HepG2 (cell line): ENCODE results near the gene SEC61B. TPM values are rescaled to one million over a fixed set of nuclear protein-coding genes. Genes with fewer than 3 reads are reported as not detected.

ENCODE experiments used
- ATAC-seq: fragments of 200-7000 bp; cut with Tn5 transposase; 3 replicates; pipeline ENCODE4 v1.9.1; 2020; ENCODE audit warnings: mild to moderate bottlenecking, moderate library complexity
- BruUV-seq: library from RNA; stranded (reverse); fragments of 400-500 nt; replicated peaks from 2 replicates; lab custom pipeline; 2021; lab: Mats Ljungman, UMichigan
- CTCF ChIA-PET: fragments of 300-600 bp; formaldehyde crosslinking; extraction: SDS; loops from one replicate; lab custom pipeline; 2021; ENCODE audit warnings: low total read pairs, inconsistent platforms, low intra/inter-chr PET ratio; lab: Yijun Ruan, JAX
- POLR2A ChIA-PET: fragments of 350-600 bp; sonication (Branson Sonifier 250); formaldehyde crosslinking; loops from one replicate; lab custom pipeline; 2020; ENCODE audit warnings: antibody characterized with exemption, inconsistent platforms; lab: Yijun Ruan, JAX
- DNase-seq: peaks from one replicate; pipeline ENCODE4 v3.0.0-alpha.2; 2015; ENCODE audit warnings: low spot score
- FAIRE-seq: peaks from 3 replicates; lab custom pipeline; 2011; peaks lifted over from hg19 to GRCh38; lab: Jason Lieb, UNC
- H2AFZ ChIP-seq: one replicate; pipeline ENCODE4 v1.6.1; 2011; ENCODE audit warnings: low read length, inconsistent platforms
- H3K27ac ChIP-seq: fragments of 300-600 bp; 3 replicates; pipeline ENCODE4 v1.8.0; 2011; ENCODE audit warnings: mixed run types, mild to moderate bottlenecking, mixed read lengths, low read length, inconsistent platforms; ENCODE audit not compliant: insufficient read depth; ENCODE audit errors: extremely low read length
- H3K27me3 ChIP-seq, 2 experiments: fragments of 200-600 bp in 1 of 2; 2 replicates in 1 of 2; 3 replicates in 1 of 2; pipeline versions ENCODE4 v1.6.0 to v1.8.0; 2011; ENCODE audit warnings: low read length in 2 of 2, mild to moderate bottlenecking in 2 of 2, moderate library complexity in 2 of 2, inconsistent platforms in 1 of 2; ENCODE audit not compliant: insufficient read depth in 2 of 2, control insufficient read depth in 1 of 2
- H3K36me3 ChIP-seq, 2 experiments: fragments of 200-600 bp in 1 of 2; replicated peaks in 1 of 2; 2 replicates in 1 of 2; 3 replicates in 1 of 2; pipeline versions ENCODE4 v1.5.1 to v1.8.0; 2011; ENCODE audit warnings: low read length in 2 of 2, inconsistent platforms in 1 of 2; ENCODE audit not compliant: insufficient read depth in 2 of 2, control insufficient read depth in 1 of 2
- H3K4me1 ChIP-seq: 2 replicates; pipeline ENCODE4 v1.5.1; 2012; ENCODE audit warnings: low read length, inconsistent platforms; ENCODE audit not compliant: insufficient read depth
- H3K4me2 ChIP-seq: 2 replicates; pipeline ENCODE4 v1.6.0; 2011; ENCODE audit warnings: low read depth, low read length, inconsistent platforms
- H3K4me3 ChIP-seq, 3 experiments: fragments of 200-600 bp in 1 of 3; sonication (generic), shearing (Covaris generic) in 1 of 3; replicated peaks in 1 of 3; 2 replicates each; pipeline ENCODE4 v1.5.1; 2011 to 2016; ENCODE audit warnings: low read length in 3 of 3, inconsistent platforms in 2 of 3, low read depth in 2 of 3, mild to moderate bottlenecking in 2 of 3, control low read depth in 1 of 3, mixed read lengths in 1 of 3; ENCODE audit not compliant: insufficient read depth in 1 of 3
- H3K79me2 ChIP-seq: one replicate; pipeline ENCODE4 v1.6.1; 2011; ENCODE audit warnings: low read length, inconsistent platforms; ENCODE audit not compliant: insufficient read depth
- H3K9ac ChIP-seq: 2 replicates; pipeline ENCODE4 v1.6.0; 2011; ENCODE audit warnings: mild to moderate bottlenecking, low read depth, low read length, inconsistent platforms; ENCODE audit not compliant: insufficient read depth
- H3K9me3 ChIP-seq: 2 replicates; pipeline ENCODE4 v1.5.1; 2012; ENCODE audit warnings: mild to moderate bottlenecking, low read length
- H4K20me1 ChIP-seq: 2 replicates; pipeline ENCODE4 v1.6.0; 2011; ENCODE audit warnings: inconsistent platforms, mild to moderate bottlenecking, low read length, moderate library complexity; ENCODE audit not compliant: insufficient read depth
- ATF7-NPFF ChIP-seq: sonication (generic); formaldehyde crosslinking; IDR thresholded peaks from 2 replicates; pipeline ENCODE4 v1.8.1; 2023; ENCODE audit warnings: mild to moderate bottlenecking, low read depth, missing genetic modification reagents, moderate library complexity
- EED ChIP-seq: sonication (generic); formaldehyde crosslinking; IDR thresholded peaks from 2 replicates; pipeline ENCODE4 v1.5.0; 2020; ENCODE audit warnings: mild to moderate bottlenecking, missing genetic modification reagents
- FOXK2 ChIP-seq: fragments of 450-650 bp; IDR thresholded peaks from 2 replicates; pipeline ENCODE4 v1.6.1; 2016
- NFIC ChIP-seq: IDR thresholded peaks from 2 replicates; pipeline ENCODE4 v1.6.1; 2012; ENCODE audit warnings: mild to moderate bottlenecking, low read length, inconsistent platforms
- NONO ChIP-seq, 2 experiments: fragments of 450-650 bp in 1 of 2; sonication (generic) in 1 of 2; formaldehyde crosslinking in 1 of 2; IDR thresholded peaks in 1 of 2; conservative IDR thresholded peaks in 1 of 2; 2 replicates each; pipeline versions ENCODE4 v1.6.1 to v1.8.0; 2017 to 2022; ENCODE audit warnings: mild to moderate bottlenecking in 1 of 2, missing genetic modification reagents in 1 of 2, moderate library complexity in 1 of 2
- POLR2AphosphoS2 ChIP-seq: IDR thresholded peaks from 2 replicates; pipeline ENCODE4 v1.6.1; 2011; ENCODE audit warnings: low read depth, low read length, improper control_type of control experiment
- YY1 ChIP-seq: IDR thresholded peaks from 2 replicates; pipeline ENCODE4 v1.6.1; 2011; ENCODE audit warnings: low read length, low read depth, moderate library complexity, mild to moderate bottlenecking; ENCODE audit not compliant: insufficient read depth, insufficient replicate concordance
- WGBS: methylation state at CpG from one replicate; pipeline ENCODE4 v1.1.6; 2017; ENCODE audit warnings: low lambda C conversion rate; 5-methylcytosine and 5-hydroxymethylcytosine counted together
- in situ Hi-C: cut with HindIII; loops from 2 replicates; pipeline ENCODE4 v1.10.0; 2017; ENCODE audit warnings: low pct_unique_long_range_greater_than_20kb; ENCODE audit not compliant: extremely low pct_ligation_motif_present
- intact Hi-C: fragments of 100-400 bp; cut with micrococcal nuclease; formaldehyde crosslinking; loops from one replicate; pipeline ENCODE4 v1.10.0; 2022; ENCODE audit not compliant: unreplicated experiment
- polyA plus RNA-seq, 8 experiments: library from polyadenylated mRNA; depleted of rRNA in 3 of 8; stranded (reverse) in 7 of 8; unstranded in 1 of 8; fragments of >200 nt; fragmentation: Illumina TruSeq in 4 of 8; extraction: Trizol in 4 of 8; gene quantifications; 2 replicates each; pipeline versions ENCODE4 v1.2.1 to v1.2.3, GENCODE V29; 2011 to 2016; ENCODE audit warnings: low read depth in 4 of 8, missing spikeins in 1 of 8, mixed read lengths in 1 of 8; ENCODE audit not compliant: insufficient read depth in 1 of 8
- total RNA-seq, 5 experiments: library from RNA; depleted of rRNA; stranded (reverse); fragments of >200 nt; fragmentation: Illumina TruSeq; extraction: Trizol; gene quantifications; 2 replicates each; pipeline ENCODE4 v1.2.3, GENCODE V29; 2016; ENCODE audit warnings: low read depth in 1 of 5
- TF ChIP-seq, protein P1 (sequence below): sonication (generic); formaldehyde crosslinking; IDR thresholded peaks from 2 replicates; pipeline ENCODE4 v1.9.0; 2022; ENCODE audit warnings: missing genetic modification reagents, mild to moderate bottlenecking, borderline replicate concordance
- TF ChIP-seq, protein P2 (sequence below): sonication (generic); formaldehyde crosslinking; conservative IDR thresholded peaks from 2 replicates; pipeline ENCODE4 v1.8.0; 2022; ENCODE audit warnings: missing genetic modification reagents
- TF ChIP-seq, protein P3 (sequence below): sonication (generic); formaldehyde crosslinking; conservative IDR thresholded peaks from 2 replicates; pipeline ENCODE4 v1.4.0; 2020; ENCODE audit warnings: missing genetic modification reagents

The SEC61B gene
- total and polyA plus RNA-seq, 2 of the 13 experiments (the other 11 are each of a cell fraction or from before 2014, with no cell fraction given), result 191 to 368 TPM

DNA sequence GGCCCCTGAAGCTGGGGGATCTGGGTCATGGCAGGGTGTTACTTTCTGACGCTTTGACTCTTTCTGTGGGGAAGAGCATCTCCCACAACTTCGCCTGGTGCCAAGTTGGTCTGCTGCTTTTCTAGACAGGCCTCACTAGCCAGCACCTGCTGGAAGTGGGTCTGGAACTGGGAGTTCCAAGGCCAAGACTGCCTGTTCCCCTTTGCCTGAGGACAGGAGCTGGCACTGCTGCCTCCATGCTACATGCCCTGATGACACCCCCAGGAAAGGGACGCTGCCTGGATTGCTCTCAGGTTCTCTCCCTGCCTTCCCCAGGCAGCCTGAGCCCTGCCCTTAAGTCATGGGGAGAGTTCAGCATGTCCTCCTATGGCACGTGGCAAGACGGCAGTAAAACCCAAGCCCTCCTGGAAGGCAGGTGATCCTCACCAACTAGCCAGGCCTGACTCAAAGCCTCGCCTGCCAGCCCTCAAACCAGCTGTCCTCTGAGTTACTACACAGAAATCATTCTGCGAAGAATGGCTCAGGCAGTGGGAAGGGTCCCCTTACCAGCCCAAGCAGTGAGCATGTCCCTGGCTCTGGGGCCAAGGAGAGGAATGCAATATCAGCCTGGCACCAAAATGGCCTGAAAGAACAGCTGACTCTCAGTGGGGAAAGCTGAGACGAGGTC lies 35.8 kb downstream of the SEC61B start:
- Histone ChIP-seq H4K20me1 (no peaks in the 10 kb centered on the region), H3K9ac (no peak overlapping the region), H3K27ac (no peak overlapping the region), H3K4me2 (no peak overlapping the region), H2AFZ (no peak overlapping the region), H3K4me3 (no peak overlapping the region), H3K79me2 (no peaks in the 10 kb centered on the region), H3K9me3 (no peaks in the 10 kb centered on the region), H3K27me3 (peaks cover 0 to 3% of the 10 kb centered on the region in 2 experiments; a peak in 1 of 5 replicates), H3K4me1 (peaks cover 9% of the 10 kb centered on the region), H3K36me3 (no peaks in the 10 kb centered on the region)
- in situ Hi-C loops (loop anchor here (25.0 kb wide), 1 partner anchor 754 kb away; no protein-coding TSS in a partner anchor), intact Hi-C loops (no loop called here)
- POLR2A ChIA-PET, result interaction anchor here (0.7 to 1.8 kb wide), 2 partner anchors 36 to 753 kb away, joined by 4 to 6 read pairs; partner anchors contain the start of genes ALG2 and SEC61B
- no TSS peak for BruUV-seq
- DNase-seq (no peak), FAIRE-seq (no peak), ATAC-seq (no peak)
- CTCF ChIA-PET, result no interaction called here
- no peak for TF ChIP-seq POLR2AphosphoS2
- TF ChIP-seq, protein P1, sequence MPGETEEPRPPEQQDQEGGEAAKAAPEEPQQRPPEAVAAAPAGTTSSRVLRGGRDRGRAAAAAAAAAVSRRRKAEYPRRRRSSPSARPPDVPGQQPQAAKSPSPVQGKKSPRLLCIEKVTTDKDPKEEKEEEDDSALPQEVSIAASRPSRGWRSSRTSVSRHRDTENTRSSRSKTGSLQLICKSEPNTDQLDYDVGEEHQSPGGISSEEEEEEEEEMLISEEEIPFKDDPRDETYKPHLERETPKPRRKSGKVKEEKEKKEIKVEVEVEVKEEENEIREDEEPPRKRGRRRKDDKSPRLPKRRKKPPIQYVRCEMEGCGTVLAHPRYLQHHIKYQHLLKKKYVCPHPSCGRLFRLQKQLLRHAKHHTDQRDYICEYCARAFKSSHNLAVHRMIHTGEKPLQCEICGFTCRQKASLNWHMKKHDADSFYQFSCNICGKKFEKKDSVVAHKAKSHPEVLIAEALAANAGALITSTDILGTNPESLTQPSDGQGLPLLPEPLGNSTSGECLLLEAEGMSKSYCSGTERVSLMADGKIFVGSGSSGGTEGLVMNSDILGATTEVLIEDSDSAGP (CRISPR knock-in tag), result no peak
- no peak for TF ChIP-seq NFIC
- TF ChIP-seq, protein P2, sequence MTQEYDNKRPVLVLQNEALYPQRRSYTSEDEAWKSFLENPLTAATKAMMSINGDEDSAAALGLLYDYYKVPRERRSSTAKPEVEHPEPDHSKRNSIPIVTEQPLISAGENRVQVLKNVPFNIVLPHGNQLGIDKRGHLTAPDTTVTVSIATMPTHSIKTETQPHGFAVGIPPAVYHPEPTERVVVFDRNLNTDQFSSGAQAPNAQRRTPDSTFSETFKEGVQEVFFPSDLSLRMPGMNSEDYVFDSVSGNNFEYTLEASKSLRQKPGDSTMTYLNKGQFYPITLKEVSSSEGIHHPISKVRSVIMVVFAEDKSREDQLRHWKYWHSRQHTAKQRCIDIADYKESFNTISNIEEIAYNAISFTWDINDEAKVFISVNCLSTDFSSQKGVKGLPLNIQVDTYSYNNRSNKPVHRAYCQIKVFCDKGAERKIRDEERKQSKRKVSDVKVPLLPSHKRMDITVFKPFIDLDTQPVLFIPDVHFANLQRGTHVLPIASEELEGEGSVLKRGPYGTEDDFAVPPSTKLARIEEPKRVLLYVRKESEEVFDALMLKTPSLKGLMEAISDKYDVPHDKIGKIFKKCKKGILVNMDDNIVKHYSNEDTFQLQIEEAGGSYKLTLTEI (CRISPR knock-in tag), result no peak
- TF ChIP-seq YY1, result no peak
- TF ChIP-seq NONO (IDR thresholded peaks at IDR 0.05), result no peak
- no peak for TF ChIP-seq NONO (CRISPR knock-in tag; conservative IDR thresholded peaks at IDR 0.05)
- TF ChIP-seq, protein P3, sequence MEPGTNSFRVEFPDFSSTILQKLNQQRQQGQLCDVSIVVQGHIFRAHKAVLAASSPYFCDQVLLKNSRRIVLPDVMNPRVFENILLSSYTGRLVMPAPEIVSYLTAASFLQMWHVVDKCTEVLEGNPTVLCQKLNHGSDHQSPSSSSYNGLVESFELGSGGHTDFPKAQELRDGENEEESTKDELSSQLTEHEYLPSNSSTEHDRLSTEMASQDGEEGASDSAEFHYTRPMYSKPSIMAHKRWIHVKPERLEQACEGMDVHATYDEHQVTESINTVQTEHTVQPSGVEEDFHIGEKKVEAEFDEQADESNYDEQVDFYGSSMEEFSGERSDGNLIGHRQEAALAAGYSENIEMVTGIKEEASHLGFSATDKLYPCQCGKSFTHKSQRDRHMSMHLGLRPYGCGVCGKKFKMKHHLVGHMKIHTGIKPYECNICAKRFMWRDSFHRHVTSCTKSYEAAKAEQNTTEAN (CRISPR knock-in tag), result no peak
- no peak for TF ChIP-seq FOXK2
- TF ChIP-seq EED (CRISPR knock-in tag), result no peak
- no peak for TF ChIP-seq ATF7-NPFF
- 73% methylated on average over 3 of the region's 8 CpGs for WGBS
